DND-41 (cell line): ENCODE results near the gene RIT1.
A peak's percentile ranks its signal among the peaks of the same experiment; 100 is the strongest.

Source experiments
- ATAC-seq: fragments of 200-7000 bp; cut with Tn5 transposase; 3 replicates; pipeline ENCODE4 v1.9.1; 2021; ENCODE audit warnings: low read depth; ENCODE audit not compliant: insufficient read depth
- DNase-seq: peaks from one replicate; pipeline ENCODE4 v3.0.0-alpha.2; 2020
- H2AFZ ChIP-seq: 2 replicates; pipeline ENCODE4 v1.6.0; 2012; ENCODE audit warnings: low read depth, low read length
- H3K27ac ChIP-seq: 2 replicates; pipeline ENCODE4 v1.5.1; 2012; ENCODE audit warnings: low read length, inconsistent platforms
- H3K27me3 ChIP-seq: fragments of 200-600 bp; sonication (generic); 2 replicates; pipeline ENCODE4 v1.6.0; 2012; ENCODE audit warnings: low read length, mild to moderate bottlenecking, inconsistent platforms; ENCODE audit not compliant: insufficient read depth, poor library complexity
- H3K36me3 ChIP-seq: 2 replicates; pipeline ENCODE4 v1.5.1; 2012; ENCODE audit warnings: low read length, inconsistent platforms; ENCODE audit not compliant: insufficient read depth
- H3K4me1 ChIP-seq: 2 replicates; pipeline ENCODE4 v1.5.1; 2012; ENCODE audit warnings: mild to moderate bottlenecking, low read length; ENCODE audit not compliant: insufficient read depth
- H3K4me2 ChIP-seq: 2 replicates; pipeline ENCODE4 v1.6.0; 2012; ENCODE audit warnings: mild to moderate bottlenecking, moderate library complexity, low read length, inconsistent platforms; ENCODE audit not compliant: insufficient read depth
- H3K4me3 ChIP-seq, 2 experiments: fragments of 200-600 bp in 1 of 2; shearing (Covaris generic) in 1 of 2; 2 replicates each; pipeline ENCODE4 v1.5.1; 2012 to 2016; ENCODE audit warnings: inconsistent platforms in 2 of 2, low read length in 2 of 2, mild to moderate bottlenecking in 2 of 2, low read depth in 1 of 2, moderate library complexity in 1 of 2
- H3K79me2 ChIP-seq: 2 replicates; pipeline ENCODE4 v1.6.0; 2012; ENCODE audit warnings: low read length, inconsistent platforms; ENCODE audit not compliant: insufficient read depth
- H3K9ac ChIP-seq: 2 replicates; pipeline ENCODE4 v1.6.0; 2012; ENCODE audit warnings: low read depth, mild to moderate bottlenecking, inconsistent platforms, low read length, moderate library complexity
- H3K9me3 ChIP-seq: 2 replicates; pipeline ENCODE4 v1.5.1; 2012; ENCODE audit warnings: low read length, moderate library complexity, mild to moderate bottlenecking, inconsistent platforms; ENCODE audit not compliant: insufficient read depth, severe bottlenecking
- H4K20me1 ChIP-seq: 2 replicates; pipeline ENCODE4 v1.6.0; 2012; ENCODE audit warnings: low read length; ENCODE audit not compliant: insufficient read depth
- EZH2 ChIP-seq: IDR thresholded peaks from 3 replicates; pipeline ENCODE4 v1.6.1; 2012; ENCODE audit warnings: borderline replicate concordance, low read depth, mild to moderate bottlenecking, moderate library complexity, low read length, inconsistent platforms; ENCODE audit not compliant: severe bottlenecking
- TF ChIP-seq, protein P1 (sequence below): IDR thresholded peaks from 2 replicates; pipeline ENCODE4 v1.5.1; 2012; ENCODE audit warnings: borderline replicate concordance, low read length, moderate library complexity, mild to moderate bottlenecking; ENCODE audit not compliant: poor library complexity, severe bottlenecking; ENCODE audit errors: extremely low read depth

RIT1 gene

GRCh38 chr1:155918660-155919059 is 7.5 kb upstream of the RIT1 start:
- no peaks in the 10 kb centered on the region for H3K4me1 ChIP-seq
- DNase-seq, result no peak
- peaks cover 14% of the 10 kb centered on the region for H3K79me2 ChIP-seq
- TF ChIP-seq, protein P1, sequence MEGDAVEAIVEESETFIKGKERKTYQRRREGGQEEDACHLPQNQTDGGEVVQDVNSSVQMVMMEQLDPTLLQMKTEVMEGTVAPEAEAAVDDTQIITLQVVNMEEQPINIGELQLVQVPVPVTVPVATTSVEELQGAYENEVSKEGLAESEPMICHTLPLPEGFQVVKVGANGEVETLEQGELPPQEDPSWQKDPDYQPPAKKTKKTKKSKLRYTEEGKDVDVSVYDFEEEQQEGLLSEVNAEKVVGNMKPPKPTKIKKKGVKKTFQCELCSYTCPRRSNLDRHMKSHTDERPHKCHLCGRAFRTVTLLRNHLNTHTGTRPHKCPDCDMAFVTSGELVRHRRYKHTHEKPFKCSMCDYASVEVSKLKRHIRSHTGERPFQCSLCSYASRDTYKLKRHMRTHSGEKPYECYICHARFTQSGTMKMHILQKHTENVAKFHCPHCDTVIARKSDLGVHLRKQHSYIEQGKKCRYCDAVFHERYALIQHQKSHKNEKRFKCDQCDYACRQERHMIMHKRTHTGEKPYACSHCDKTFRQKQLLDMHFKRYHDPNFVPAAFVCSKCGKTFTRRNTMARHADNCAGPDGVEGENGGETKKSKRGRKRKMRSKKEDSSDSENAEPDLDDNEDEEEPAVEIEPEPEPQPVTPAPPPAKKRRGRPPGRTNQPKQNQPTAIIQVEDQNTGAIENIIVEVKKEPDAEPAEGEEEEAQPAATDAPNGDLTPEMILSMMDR, result no peak
- TF ChIP-seq EZH2, result no peak
- no peaks in the 10 kb centered on the region for H3K27me3 ChIP-seq
- H3K36me3 ChIP-seq, result peaks cover 94% of the 10 kb centered on the region
- ATAC-seq, result no peak
- H3K4me3 ChIP-seq, result no peak overlapping the region
- H3K4me2 ChIP-seq, result no peak overlapping the region
- H3K9me3 ChIP-seq, result no peaks in the 10 kb centered on the region
- no peak overlapping the region for H2AFZ ChIP-seq
- no peak overlapping the region for H3K9ac ChIP-seq
- peaks cover 13% of the 10 kb centered on the region; the same call in 1 of the 2 replicates for H4K20me1 ChIP-seq
- no peak overlapping the region for H3K27ac ChIP-seq

DNA sequence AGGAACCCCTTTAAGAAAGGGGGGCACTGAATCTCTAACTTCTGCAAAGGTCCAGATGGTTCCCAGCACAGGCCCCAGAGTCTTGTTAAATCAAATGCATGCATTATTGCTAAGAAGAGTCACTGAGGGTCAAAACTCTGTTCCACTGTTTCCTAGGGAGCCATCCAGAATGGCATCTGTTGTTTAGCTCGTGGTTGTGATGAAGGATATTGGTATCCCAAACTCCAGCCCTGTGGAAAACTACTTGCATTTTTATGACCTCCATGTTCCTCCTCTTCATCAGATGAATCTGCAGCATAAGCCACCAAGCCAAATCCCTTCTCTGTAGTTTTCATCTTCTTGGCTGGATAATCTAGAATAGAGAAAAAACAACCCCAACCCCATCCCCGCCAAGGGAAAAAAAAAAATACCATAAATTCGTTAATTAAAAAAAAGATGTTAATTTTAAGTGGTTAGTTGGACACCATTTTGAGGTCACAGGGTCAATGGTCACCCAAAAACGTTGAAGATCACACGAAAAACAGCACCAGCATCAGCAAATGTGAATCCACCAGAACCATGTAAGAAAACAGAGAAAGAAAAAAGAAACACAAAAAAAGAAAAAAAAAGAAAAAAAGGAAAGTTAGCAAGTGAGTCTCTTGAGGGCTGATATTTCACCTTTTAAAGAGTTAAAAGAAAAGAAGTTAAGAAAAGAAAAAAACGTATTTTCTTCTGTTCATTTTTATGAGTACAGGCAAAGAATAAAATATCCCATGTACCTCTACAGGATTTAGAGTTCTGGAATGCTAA is 3.0 kb upstream of the RIT1 start:
- Histone ChIP-seq H3K4me2 (no peak overlapping the region), H3K27ac (no peak overlapping the region), H3K4me3 (no peak overlapping the region), H4K20me1 (no peaks in the 10 kb centered on the region), H3K9me3 (no peaks in the 10 kb centered on the region), H3K4me1 (peaks cover 25% of the 10 kb centered on the region), H3K9ac (no peak overlapping the region), H3K79me2 (peaks cover 20% of the 10 kb centered on the region), H2AFZ (no peak overlapping the region), H3K27me3 (no peaks in the 10 kb centered on the region), H3K36me3 (peaks cover 79% of the 10 kb centered on the region)
- TF ChIP-seq, protein P1, result no peak
- TF ChIP-seq EZH2, result no peak
- ATAC-seq (no peak), DNase-seq (no peak)

DNA sequence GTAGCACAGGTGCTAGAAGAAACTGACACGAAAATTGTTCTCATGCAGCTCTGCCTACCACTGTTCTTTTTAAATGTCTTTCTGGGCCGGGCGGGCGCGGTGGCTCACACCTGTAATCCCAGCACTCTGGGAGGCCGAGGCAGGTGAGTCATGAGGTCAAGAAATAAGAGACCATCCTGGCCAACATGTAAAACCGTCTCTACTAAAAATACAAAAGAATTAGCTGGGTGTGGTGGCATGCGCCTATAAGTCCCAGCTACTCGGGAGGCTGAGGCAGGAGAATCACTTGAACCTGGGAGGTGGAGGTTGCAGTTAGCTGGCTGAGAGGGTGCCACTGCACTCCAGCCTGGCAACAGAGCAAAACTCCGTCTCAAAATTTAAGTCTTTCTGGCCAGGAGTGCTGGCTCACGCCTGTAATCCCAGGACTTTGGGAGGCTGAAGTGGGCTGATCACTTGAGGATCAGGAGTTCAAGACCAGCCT is 947 bp upstream of the RIT1 start:
- H3K27ac ChIP-seq, result no peak overlapping the region
- H3K9ac ChIP-seq, result no peak overlapping the region
- H3K4me3 ChIP-seq, result no peak overlapping the region
- H4K20me1 ChIP-seq, result no peaks in the 10 kb centered on the region
- H3K79me2 ChIP-seq, result peaks cover 24% of the 10 kb centered on the region
- peaks cover 26% of the 10 kb centered on the region for H3K4me1 ChIP-seq
- H3K36me3 ChIP-seq, result peaks cover 71% of the 10 kb centered on the region
- H3K9me3 ChIP-seq, result no peaks in the 10 kb centered on the region
- H3K27me3 ChIP-seq, result no peaks in the 10 kb centered on the region
- peak overlapping the region; percentile 75; the same call in 1 of the 2 replicates for H3K4me2 ChIP-seq
- ATAC-seq, result no peak
- TF ChIP-seq, protein P1, result no peak
- TF ChIP-seq EZH2, result no peak
- DNase-seq, result no peak
- no peak overlapping the region for H2AFZ ChIP-seq
